Measurements from ENCODE around the gene RAB27A. TPM values are rescaled to one million over a fixed set of nuclear protein-coding genes. Genes with fewer than 3 reads are reported as not detected.
A peak's percentile ranks its signal among the peaks of the same experiment; 100 is the strongest.

Gene RAB27A
- total and polyA plus RNA-seq, 11 donors: 1.4 to 17.2 (median 4.2) TPM

- Histone ChIP-seq H3K4me1 (peaks cover 0 to 60% (median 0%) of the 10 kb centered on the region in 12 donors), H3K27ac (peak overlapping the region in 1 of 12 donors; percentile 66), H3K36me3 (no peaks in the 10 kb centered on the region), H3K9me3 (no peaks in the 10 kb centered on the region), H3K4me3 (no peak overlapping the region), H3K27me3 (no peaks in the 10 kb centered on the region)
- DNase-seq (no peak), ATAC-seq (no peak)
- intact Hi-C loops (cut with DNase I): no loop called here
- TF ChIP-seq CTCF (IDR thresholded peaks at IDR 0.05) (no peak), POLR2A (IDR thresholded peaks at IDR 0.05) (no peak)
- 93 to 96% (median 95%) methylated on average over 5 of the region's 5 CpGs for WGBS, 4 donors
Observed at GRCh38 chr15:55276324-55276723, 13.3 kb downstream of the RAB27A start.

GRCh38 chr15:55270291-55270690, 19.3 kb downstream of the RAB27A start:
- ATAC-seq: no peak
- no peak overlapping the region for H3K4me3 ChIP-seq
- intact Hi-C loops (cut with DNase I): no loop called here

GRCh38 chr15:55268176-55268695, 21.4 kb downstream of the RAB27A start:
- Histone ChIP-seq H3K9me3 (no peaks in the 10 kb centered on the region), H3K27me3 (no peaks in the 10 kb centered on the region), H3K27ac (peak overlapping the region in 1 of 12 donors; percentile 86), H3K4me3 (no peak overlapping the region), H3K36me3 (peaks cover 0 to 16% (median 0%) of the 10 kb centered on the region in 9 donors), H3K4me1 (peaks cover 0 to 25% (median 0%) of the 10 kb centered on the region in 12 donors)
- no peak for DNase-seq
- intact Hi-C loops (cut with DNase I): no loop called here
- no peak for TF ChIP-seq POLR2A (IDR thresholded peaks at IDR 0.05)
- TF ChIP-seq CTCF (IDR thresholded peaks at IDR 0.05): no peak
- 78 to 97% (median 89%) methylated on average over 2 of the region's 2 CpGs for WGBS, 4 donors
- ATAC-seq: no peak

More at GRCh38 chr15:55270291-55270690, 19.3 kb downstream of the RAB27A start:
- Histone ChIP-seq H3K27me3 (no peaks in the 10 kb centered on the region), H3K27ac (no peak overlapping the region), H3K4me1 (peaks cover 0 to 29% (median 0%) of the 10 kb centered on the region in 12 donors), H3K9me3 (no peaks in the 10 kb centered on the region), H3K36me3 (peaks cover 0 to 16% (median 0%) of the 10 kb centered on the region in 9 donors)
- 91 to 93% (median 92%) methylated on average over 6 of the region's 6 CpGs for WGBS, 4 donors
- no peak for TF ChIP-seq CTCF (IDR thresholded peaks at IDR 0.05)
- TF ChIP-seq POLR2A (IDR thresholded peaks at IDR 0.05): no peak
- DNase-seq: no peak

- Histone ChIP-seq H3K9me3 (no peaks in the 10 kb centered on the region), H3K27ac (peak overlapping the region in 1 of 12 donors; percentile 86), H3K36me3 (peaks cover 0 to 16% (median 0%) of the 10 kb centered on the region in 9 donors), H3K4me3 (peak overlapping the region in 1 of 12 donors; percentile 27), H3K27me3 (no peaks in the 10 kb centered on the region), H3K4me1 (peaks cover 0 to 25% (median 0%) of the 10 kb centered on the region in 12 donors)
- intact Hi-C loops (cut with DNase I): no loop called here
- TF ChIP-seq POLR2A (IDR thresholded peaks at IDR 0.05): no peak
- TF ChIP-seq CTCF (IDR thresholded peaks at IDR 0.05): no peak
- WGBS, 4 donors: 78 to 87% (median 83%) methylated on average over 10 of the region's 10 CpGs
- peak in 3 of 4 donors; percentile 42 to 73 (median 65) for ATAC-seq
- peak; percentile 12 to 74 (median 50) for DNase-seq
Observed at GRCh38 chr15:55267401-55268175, 22.0 kb downstream of the RAB27A start.
